ENCODE measurements around the gene LTBP3. TPM values are rescaled to one million over a fixed set of nuclear protein-coding genes. Genes with fewer than 3 reads are reported as not detected.
A peak's percentile ranks its signal among the peaks of the same experiment; 100 is the strongest.

The LTBP3 gene
- total RNA-seq, 6 donors from 2014 or later = 99.9 to 479 (median 131) TPM

DNA sequence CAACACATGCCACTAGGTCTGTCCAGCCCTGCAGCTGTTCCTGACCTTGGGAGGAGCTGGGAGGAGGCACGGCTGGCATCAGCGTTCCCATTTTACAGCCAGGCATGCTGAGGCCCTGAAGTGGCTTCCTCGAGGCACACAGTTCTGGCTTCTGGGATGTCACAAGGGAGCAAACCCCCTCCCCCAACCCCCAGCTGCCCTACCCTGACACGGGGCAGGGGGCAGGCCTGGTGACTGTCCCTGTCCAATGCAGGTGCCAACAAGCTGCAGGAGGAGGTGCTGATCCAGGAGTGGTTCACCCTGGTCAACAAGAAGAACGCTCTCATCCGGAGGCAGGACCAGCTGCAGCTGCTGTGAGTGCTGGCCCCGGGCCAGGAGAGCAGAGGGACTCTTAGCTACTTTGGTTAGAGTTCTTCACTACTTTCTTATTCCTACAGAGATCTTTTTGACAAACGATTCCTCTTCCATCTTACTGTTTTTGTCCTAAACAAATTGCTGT, 32.1 kb upstream of the LTBP3 start:
- Histone ChIP-seq H3K27ac (no peak overlapping the region), H3K36me3 (peaks cover 0 to 61% (median 30%) of the 10 kb centered on the region in 4 donors), H3K4me1 (peaks cover 33 to 67% (median 34%) of the 10 kb centered on the region in 4 donors), H3K4me3 (no peak overlapping the region), H3K9me3 (no peaks in the 10 kb centered on the region), H3K27me3 (no peaks in the 10 kb centered on the region)
- DNase-seq (peak in 1 of 2 donors; percentile 78), ATAC-seq (ENCODE audit: low FRiP score in 2 of 2) (no peak)
- no peak for TF ChIP-seq POLR2A (IDR thresholded peaks at IDR 0.05)
- TF ChIP-seq, protein P1, sequence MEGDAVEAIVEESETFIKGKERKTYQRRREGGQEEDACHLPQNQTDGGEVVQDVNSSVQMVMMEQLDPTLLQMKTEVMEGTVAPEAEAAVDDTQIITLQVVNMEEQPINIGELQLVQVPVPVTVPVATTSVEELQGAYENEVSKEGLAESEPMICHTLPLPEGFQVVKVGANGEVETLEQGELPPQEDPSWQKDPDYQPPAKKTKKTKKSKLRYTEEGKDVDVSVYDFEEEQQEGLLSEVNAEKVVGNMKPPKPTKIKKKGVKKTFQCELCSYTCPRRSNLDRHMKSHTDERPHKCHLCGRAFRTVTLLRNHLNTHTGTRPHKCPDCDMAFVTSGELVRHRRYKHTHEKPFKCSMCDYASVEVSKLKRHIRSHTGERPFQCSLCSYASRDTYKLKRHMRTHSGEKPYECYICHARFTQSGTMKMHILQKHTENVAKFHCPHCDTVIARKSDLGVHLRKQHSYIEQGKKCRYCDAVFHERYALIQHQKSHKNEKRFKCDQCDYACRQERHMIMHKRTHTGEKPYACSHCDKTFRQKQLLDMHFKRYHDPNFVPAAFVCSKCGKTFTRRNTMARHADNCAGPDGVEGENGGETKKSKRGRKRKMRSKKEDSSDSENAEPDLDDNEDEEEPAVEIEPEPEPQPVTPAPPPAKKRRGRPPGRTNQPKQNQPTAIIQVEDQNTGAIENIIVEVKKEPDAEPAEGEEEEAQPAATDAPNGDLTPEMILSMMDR (IDR thresholded peaks at IDR 0.05) = no peak
- TF ChIP-seq EP300 (IDR thresholded peaks at IDR 0.05) = no peak
- WGBS, 2 donors = 69 to 75% methylated on average over 4 to 8 of the region's 8 CpGs

DNA sequence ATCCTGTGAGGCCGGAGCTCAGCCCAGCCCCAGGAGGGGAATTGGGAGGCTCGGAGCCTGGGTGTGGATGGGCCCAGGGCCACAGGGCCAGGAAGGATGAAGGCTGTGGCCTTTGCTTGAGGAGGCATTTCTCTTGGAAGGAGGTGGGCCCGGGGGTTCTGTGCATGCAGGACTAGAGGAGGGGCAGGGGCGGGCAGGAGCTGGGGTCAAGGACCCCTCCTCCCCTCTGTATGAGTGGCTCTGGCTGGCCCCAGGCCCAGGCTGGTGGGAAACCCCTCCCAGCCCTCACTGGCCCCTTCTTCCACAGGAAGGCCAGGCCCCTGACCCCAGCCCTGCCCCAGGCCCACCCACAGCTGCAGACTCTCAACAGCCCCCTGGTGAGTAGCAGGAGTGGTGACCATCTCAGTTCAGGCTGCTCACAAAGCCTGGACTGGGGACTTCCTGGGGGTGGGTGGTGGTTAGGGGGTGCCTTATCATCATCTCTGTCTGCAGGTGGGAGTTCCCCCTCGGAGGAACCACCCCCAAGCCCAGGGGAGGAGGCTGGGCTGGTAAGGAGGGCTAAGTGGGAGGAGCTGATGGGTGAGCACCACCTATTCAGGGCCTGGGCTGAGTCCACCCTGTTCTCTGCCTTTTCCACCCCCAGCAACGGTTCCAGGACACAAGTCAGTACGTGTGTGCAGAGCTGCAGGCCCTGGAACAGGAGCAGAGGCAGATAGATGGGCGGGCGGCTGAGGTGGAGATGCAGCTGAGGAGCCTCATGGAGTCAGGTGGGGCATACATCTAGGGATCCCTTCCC, 31.5 kb upstream of the LTBP3 start:
- peak in 1 of 2 donors; percentile 63 for DNase-seq
- Histone ChIP-seq H3K9me3 (no peaks in the 10 kb centered on the region), H3K36me3 (peaks cover 0 to 63% (median 34%) of the 10 kb centered on the region in 4 donors), H3K27me3 (no peaks in the 10 kb centered on the region), H3K27ac (peak overlapping the region in 1 of 4 donors; percentile 79), H3K4me1 (peaks cover 30 to 62% (median 31%) of the 10 kb centered on the region in 4 donors), H3K4me3 (no peak overlapping the region)
- ATAC-seq (ENCODE audit: low FRiP score in 2 of 2) = no peak
- TF ChIP-seq POLR2A (IDR thresholded peaks at IDR 0.05) (no peak), EP300 (IDR thresholded peaks at IDR 0.05) (no peak), POLR2AphosphoS5 (IDR thresholded peaks at IDR 0.05) (no peak)
- WGBS, 2 donors = 76 to 78% methylated on average over 8 to 9 of the region's 9 CpGs

DNA sequence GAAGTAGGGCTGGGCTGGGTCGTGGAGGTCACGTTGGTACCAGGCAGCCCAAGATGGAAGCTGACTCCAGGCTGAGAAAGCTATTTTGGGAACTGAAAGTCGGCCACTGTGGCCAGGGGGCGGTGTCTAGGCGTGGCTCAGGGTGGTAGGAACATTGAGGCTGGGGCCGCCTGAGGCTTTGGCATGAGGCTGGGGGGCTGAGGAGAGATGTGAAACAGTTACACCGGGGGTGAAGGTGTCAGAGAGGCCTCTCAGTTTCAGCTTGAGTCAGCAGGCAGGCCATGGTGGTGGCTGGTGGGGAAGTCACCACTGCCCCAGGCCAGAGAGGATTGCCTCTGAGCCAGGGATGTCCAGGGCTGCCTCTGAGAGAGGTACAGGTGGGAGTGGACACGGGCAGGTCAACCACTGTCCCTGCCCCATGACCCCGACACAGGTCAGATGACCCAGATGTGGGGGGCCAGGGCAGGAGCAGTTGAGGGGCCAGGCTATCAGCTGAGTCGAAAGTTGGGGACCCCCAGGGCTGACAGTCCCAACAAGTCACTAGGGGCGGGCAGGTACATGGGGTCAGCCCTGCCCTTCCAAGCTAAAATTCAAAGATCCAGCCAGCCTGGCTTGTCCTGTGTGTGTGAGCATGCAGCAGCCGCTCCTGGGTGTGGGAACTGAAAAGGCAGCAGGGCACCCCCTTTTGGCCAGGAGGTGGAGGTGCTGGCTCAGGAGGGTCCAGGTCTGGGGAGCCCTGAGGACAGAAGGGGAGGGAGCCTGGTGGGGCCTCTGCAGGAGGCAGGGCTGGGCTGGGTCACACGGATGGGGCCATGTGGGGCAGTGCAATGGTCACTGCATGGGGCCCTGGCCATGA, 30.3 kb upstream of the LTBP3 start:
- TF ChIP-seq POLR2AphosphoS5 (IDR thresholded peaks at IDR 0.05) = no peak
- TF ChIP-seq, protein P1 (IDR thresholded peaks at IDR 0.05) = peak; percentile 45 to 75 (median 69)
- Histone ChIP-seq H3K9me3 (no peaks in the 10 kb centered on the region), H3K4me1 (peaks cover 25 to 58% (median 29%) of the 10 kb centered on the region in 4 donors), H3K27me3 (no peaks in the 10 kb centered on the region), H3K27ac (peak overlapping the region; percentile 34 to 81 (median 70)), H3K4me3 (no peak overlapping the region), H3K36me3 (peaks cover 0 to 71% (median 44%) of the 10 kb centered on the region in 4 donors)
- peak; percentile 61 to 64 for ATAC-seq (ENCODE audit: low FRiP score in 2 of 2)
- WGBS, 2 donors = 39 to 57% methylated on average over 9 to 12 of the region's 13 CpGs
- peak in 1 of 2 donors; percentile 79 for DNase-seq

DNA sequence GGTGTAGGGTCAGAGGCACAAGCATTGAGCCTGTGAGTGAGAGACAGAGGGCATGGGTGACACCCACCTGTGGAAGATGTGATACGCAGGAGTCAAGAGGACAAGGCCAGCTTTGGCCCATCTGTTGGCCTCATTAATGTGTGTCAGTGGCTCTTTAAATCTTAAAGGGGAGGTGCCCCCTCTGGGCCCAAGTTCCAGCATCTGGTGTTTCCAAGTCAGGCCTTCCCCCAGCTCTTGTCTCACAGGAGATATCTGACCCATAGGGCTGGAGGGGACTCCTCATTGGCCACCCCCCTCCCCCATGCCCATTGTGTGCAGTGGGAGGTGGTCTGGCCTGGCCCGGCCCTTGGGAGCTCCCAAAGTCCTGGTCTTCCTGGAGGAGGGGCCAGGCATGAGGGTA, 28.5 kb upstream of the LTBP3 start:
- Histone ChIP-seq H3K4me3 (no peak overlapping the region), H3K4me1 (peaks cover 18 to 41% (median 28%) of the 10 kb centered on the region in 4 donors), H3K27me3 (no peaks in the 10 kb centered on the region), H3K36me3 (peaks cover 0 to 71% (median 41%) of the 10 kb centered on the region in 4 donors), H3K9me3 (no peaks in the 10 kb centered on the region), H3K27ac (peak overlapping the region; percentile 18 to 81 (median 49))
- 83 to 87% methylated on average over 2 of the region's 2 CpGs for WGBS, 2 donors
- DNase-seq (no peak), ATAC-seq (ENCODE audit: low FRiP score in 2 of 2) (peak in 1 of 2 donors; percentile 11)
- TF ChIP-seq POLR2AphosphoS5 (IDR thresholded peaks at IDR 0.05) (no peak), POLR2A (IDR thresholded peaks at IDR 0.05) (no peak), EP300 (IDR thresholded peaks at IDR 0.05) (no peak)
- TF ChIP-seq, protein P1 (IDR thresholded peaks at IDR 0.05) = no peak

DNA sequence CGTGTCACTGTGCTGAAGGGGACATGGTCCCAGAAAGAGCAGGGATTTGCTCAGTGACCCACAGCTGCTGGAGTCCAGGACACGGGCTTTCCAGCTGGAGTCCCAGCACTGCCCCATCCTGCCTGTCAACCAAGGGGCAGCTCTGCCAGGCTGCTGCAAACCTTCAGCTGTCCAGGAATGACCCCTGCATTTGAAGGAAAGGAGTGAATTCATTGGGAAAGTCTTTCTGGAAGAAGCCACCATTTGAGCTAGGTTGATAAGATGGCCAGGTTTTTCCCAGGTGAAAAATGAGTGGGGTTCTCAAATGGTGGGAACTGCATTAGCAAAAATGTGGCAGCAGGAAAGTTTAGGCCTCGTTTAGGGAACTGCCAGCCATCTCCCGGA, 28.1 kb upstream of the LTBP3 start:
- peak overlapping the region in 2 of 4 donors; percentile 45 to 81 for H3K27ac ChIP-seq
- DNase-seq (no peak), ATAC-seq (ENCODE audit: low FRiP score in 2 of 2) (no peak)
- no peaks in the 10 kb centered on the region for H3K9me3 ChIP-seq
- 87 to 92% methylated on average over 4 of the region's 4 CpGs for WGBS, 2 donors
- H3K4me3 ChIP-seq = no peak overlapping the region
- H3K4me1 ChIP-seq = peaks cover 18 to 37% (median 27%) of the 10 kb centered on the region in 4 donors
- H3K36me3 ChIP-seq = peaks cover 0 to 71% (median 46%) of the 10 kb centered on the region in 4 donors
- H3K27me3 ChIP-seq = no peaks in the 10 kb centered on the region
- TF ChIP-seq, protein P1 (IDR thresholded peaks at IDR 0.05) = no peak
- no peak for TF ChIP-seq EP300 (IDR thresholded peaks at IDR 0.05)
- no peak for TF ChIP-seq POLR2AphosphoS5 (IDR thresholded peaks at IDR 0.05)
- TF ChIP-seq POLR2A (IDR thresholded peaks at IDR 0.05) = no peak
